ENCODE measurements around the gene CPTP.

Gene CPTP

GRCh38 chr1:1294250-1294890 is 30.2 kb upstream of the CPTP start:
- H3K4me1 ChIP-seq (ENCODE audit: control insufficient read depth in 1 of 2, insufficient read depth in 1 of 2, low read depth in 1 of 2, low read length in 1 of 2) = no peaks in the 10 kb centered on the region
- TF ChIP-seq CTCF (IDR thresholded peaks at IDR 0.05) = no peak
- no peak overlapping the region for H3K27ac ChIP-seq
- no peak overlapping the region for H3K4me3 ChIP-seq (ENCODE audit: low read depth in 1 of 2, low read length in 1 of 2)
- no peaks in the 10 kb centered on the region for H3K9me3 ChIP-seq
- no peaks in the 10 kb centered on the region for H3K27me3 ChIP-seq
- peaks cover 45% of the 10 kb centered on the region for H3K36me3 ChIP-seq

DNA sequence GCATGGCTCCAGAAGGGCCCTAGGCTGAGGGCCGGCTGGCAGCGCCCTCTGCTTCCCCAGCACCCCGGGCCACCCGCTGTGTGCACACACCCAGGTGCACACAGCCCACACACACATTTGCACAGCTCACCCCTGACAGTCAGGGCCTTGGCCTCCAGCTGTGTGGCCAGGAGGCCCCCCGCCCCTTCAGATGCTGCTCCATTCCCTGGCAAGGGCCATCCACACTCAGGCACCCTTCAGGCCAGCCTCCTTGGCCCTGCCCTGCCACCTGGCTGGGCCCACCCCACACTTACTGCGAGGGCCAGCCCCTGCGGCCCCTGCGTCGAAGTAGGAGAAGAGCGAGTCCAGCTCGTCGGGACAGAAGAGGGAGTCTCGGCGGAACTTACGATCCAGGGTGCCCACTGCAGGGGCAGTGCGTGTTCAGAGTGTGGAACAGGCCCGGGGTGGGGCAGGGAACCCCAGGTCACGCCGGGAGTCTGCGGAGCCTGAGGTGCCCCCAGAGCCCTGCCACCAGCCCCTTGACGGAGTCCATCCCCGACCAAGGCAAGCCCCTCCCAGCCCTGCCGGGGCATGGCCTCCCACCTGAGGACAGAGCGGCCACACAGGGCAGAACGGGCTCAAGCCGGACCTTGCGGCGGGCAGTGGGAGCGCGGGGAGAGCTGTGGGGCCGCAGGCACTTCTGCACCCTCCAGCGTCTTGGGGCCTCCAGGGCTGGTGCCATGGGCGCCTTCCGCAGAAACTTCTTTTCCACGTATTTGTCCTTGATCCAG is 29.3 kb upstream of the CPTP start:
- no peak overlapping the region for H3K4me3 ChIP-seq (ENCODE audit: low read depth in 1 of 2, low read length in 1 of 2)
- no peaks in the 10 kb centered on the region for H3K4me1 ChIP-seq (ENCODE audit: control insufficient read depth in 1 of 2, insufficient read depth in 1 of 2, low read depth in 1 of 2, low read length in 1 of 2)
- H3K36me3 ChIP-seq = peaks cover 45% of the 10 kb centered on the region
- no peak for TF ChIP-seq CTCF (IDR thresholded peaks at IDR 0.05)
- H3K27ac ChIP-seq = no peak overlapping the region
- H3K27me3 ChIP-seq = no peaks in the 10 kb centered on the region
- H3K9me3 ChIP-seq = no peaks in the 10 kb centered on the region

DNA sequence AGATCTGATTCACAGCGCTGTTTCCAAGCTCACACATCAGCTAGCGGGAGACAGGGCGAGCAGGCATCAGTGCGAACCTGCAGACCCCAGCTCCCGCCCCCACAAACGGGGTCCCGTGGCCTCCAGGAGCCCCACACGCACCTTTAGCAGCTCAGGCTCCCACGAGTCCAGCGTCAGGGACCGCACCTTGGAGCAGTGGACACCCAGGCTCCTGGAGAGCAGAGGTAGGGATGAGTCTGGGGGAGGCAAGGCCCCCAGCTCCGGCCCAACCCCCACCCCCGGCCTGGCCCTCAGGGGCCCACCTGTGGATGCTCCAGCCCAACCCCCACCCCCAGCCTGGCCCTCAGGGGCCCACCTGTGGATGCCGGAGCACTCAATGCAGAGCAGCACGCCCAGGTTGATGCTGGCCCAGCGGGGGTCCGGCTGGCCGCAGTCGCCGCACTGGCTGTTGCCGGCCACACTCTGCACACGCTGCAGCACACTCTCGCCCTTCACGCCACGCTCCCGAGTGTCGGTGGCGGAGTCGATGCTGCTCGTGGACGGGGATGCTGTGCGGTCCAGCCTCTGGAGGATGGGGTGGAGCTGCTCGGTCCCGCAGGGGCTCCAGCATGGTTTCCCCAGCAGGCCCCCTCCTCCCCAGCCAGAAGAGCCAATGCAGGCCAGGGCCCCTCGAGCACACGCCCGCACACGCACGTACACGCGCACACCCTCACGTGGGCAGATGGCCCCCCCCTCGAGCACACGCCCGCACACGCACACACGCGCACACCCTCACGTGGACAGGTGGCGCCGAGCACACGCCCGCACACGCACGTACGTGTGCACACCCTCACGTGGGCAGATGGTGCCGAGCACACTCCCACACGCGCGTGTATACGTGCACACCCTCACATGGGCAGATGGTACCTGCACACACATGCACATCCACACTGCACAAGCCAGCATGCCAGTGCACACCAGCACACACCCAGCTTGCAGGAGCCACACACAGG is 28.2 kb upstream of the CPTP start:
- Histone ChIP-seq H3K9me3 (no peaks in the 10 kb centered on the region), H3K4me3 (ENCODE audit: low read depth in 1 of 2, low read length in 1 of 2) (no peak overlapping the region), H3K4me1 (ENCODE audit: control insufficient read depth in 1 of 2, insufficient read depth in 1 of 2, low read depth in 1 of 2, low read length in 1 of 2) (no peaks in the 10 kb centered on the region), H3K27me3 (no peaks in the 10 kb centered on the region), H3K36me3 (peaks cover 45% of the 10 kb centered on the region), H3K27ac (no peak overlapping the region)
- no peak for TF ChIP-seq CTCF (IDR thresholded peaks at IDR 0.05)

- no peaks in the 10 kb centered on the region for H3K9me3 ChIP-seq
- H3K27ac ChIP-seq = no peak overlapping the region
- H3K27me3 ChIP-seq = no peaks in the 10 kb centered on the region
- H3K36me3 ChIP-seq = peaks cover 44% of the 10 kb centered on the region
- TF ChIP-seq CTCF (IDR thresholded peaks at IDR 0.05) = no peak
- H3K4me1 ChIP-seq (ENCODE audit: control insufficient read depth in 1 of 2, insufficient read depth in 1 of 2, low read depth in 1 of 2, low read length in 1 of 2) = no peaks in the 10 kb centered on the region
- H3K4me3 ChIP-seq (ENCODE audit: low read depth in 1 of 2, low read length in 1 of 2) = no peak overlapping the region
Observed at GRCh38 chr1:1297802-1298424, 26.7 kb upstream of the CPTP start.
